BLaER1 treated with 17β-estradiol and CSF1 and Interleukin-3, amounts not matched to agents 10 nM and 100 nM (cell line): ENCODE measurements around the gene GCSAM.

Experiments
- H3K27ac ChIP-seq, 11 experiments: shearing (Covaris generic); formaldehyde crosslinking; 2 replicates each; pipeline ENCODE4 v1.8.1; 2022
- H3K27me3 ChIP-seq, 11 experiments: shearing (Covaris generic); formaldehyde crosslinking; 2 replicates each; pipeline ENCODE4 v1.8.1; 2022
- H3K36me3 ChIP-seq, 11 experiments: shearing (Covaris generic); formaldehyde crosslinking; 2 replicates each; pipeline ENCODE4 v1.8.1; 2022
- H3K4me1 ChIP-seq, 10 experiments: shearing (Covaris generic); formaldehyde crosslinking; 2 replicates each; pipeline ENCODE4 v1.8.1; 2022
- H3K4me2 ChIP-seq, 11 experiments: shearing (Covaris generic); formaldehyde crosslinking; 2 replicates each; pipeline ENCODE4 v1.8.1; 2022
- H3K4me3 ChIP-seq, 10 experiments: shearing (Covaris generic); formaldehyde crosslinking; 2 replicates each; pipeline ENCODE4 v1.8.1; 2022
- H3K9ac ChIP-seq, 11 experiments: shearing (Covaris generic); formaldehyde crosslinking; 2 replicates each; pipeline ENCODE4 v1.8.1; 2022
- H3K9me3 ChIP-seq, 11 experiments: shearing (Covaris generic); formaldehyde crosslinking; replicated peaks in 1 of 11; 2 replicates each; pipeline ENCODE4 v1.8.1; 2022
- H4K20me1 ChIP-seq, 11 experiments: shearing (Covaris generic); formaldehyde crosslinking; 2 replicates each; pipeline ENCODE4 v1.8.1; 2022
- Cebpa-rat ChIP-seq, 11 experiments: shearing (Covaris generic); IDR thresholded peaks; 2 replicates each; pipeline ENCODE4 v1.8.1; 2022

GCSAM gene

GRCh38 chr3:112140584-112140983 is 7.5 kb upstream of the GCSAM start:
- no peak for TF ChIP-seq Cebpa-rat (IDR thresholded peaks at IDR 0.05)
- Histone ChIP-seq H3K9me3 (peaks cover 14 to 26% (median 17%) of the 10 kb centered on the region in 11 experiments), H3K36me3 (no peaks in the 10 kb centered on the region), H3K27ac (no peak overlapping the region), H3K4me3 (no peak overlapping the region), H3K4me2 (no peak overlapping the region), H3K9ac (no peak overlapping the region), H3K4me1 (peaks cover 15 to 33% (median 29%) of the 10 kb centered on the region in 10 experiments), H3K27me3 (no peaks in the 10 kb centered on the region), H4K20me1 (no peaks in the 10 kb centered on the region)

GRCh38 chr3:112138219-112138969 is 5.3 kb upstream of the GCSAM start:
- peaks cover 24 to 55% (median 48%) of the 10 kb centered on the region in 10 experiments for H3K4me1 ChIP-seq
- H3K9me3 ChIP-seq = peaks cover 0 to 6% (median 0%) of the 10 kb centered on the region in 11 experiments; a peak in 3 of 22 replicates
- no peaks in the 10 kb centered on the region for H4K20me1 ChIP-seq
- no peaks in the 10 kb centered on the region for H3K27me3 ChIP-seq
- peak overlapping the region; percentile 23 to 93 (median 59); a peak in 17 of 22 replicates for H3K4me2 ChIP-seq
- H3K27ac ChIP-seq = no peak overlapping the region
- TF ChIP-seq Cebpa-rat (IDR thresholded peaks at IDR 0.05) = no peak
- H3K9ac ChIP-seq = no peak overlapping the region
- H3K36me3 ChIP-seq = no peaks in the 10 kb centered on the region
- no peak overlapping the region for H3K4me3 ChIP-seq

- peak overlapping the region; percentile 23 to 93 (median 59); a peak in 17 of 22 replicates for H3K4me2 ChIP-seq
- H3K27me3 ChIP-seq = no peaks in the 10 kb centered on the region
- H3K27ac ChIP-seq = no peak overlapping the region; a peak in 1 of 22 replicates
- no peak for TF ChIP-seq Cebpa-rat (IDR thresholded peaks at IDR 0.05)
- no peaks in the 10 kb centered on the region for H3K36me3 ChIP-seq
- peaks cover 30 to 61% (median 54%) of the 10 kb centered on the region in 10 experiments for H3K4me1 ChIP-seq
- no peaks in the 10 kb centered on the region; a peak in 1 of 22 replicates for H3K9me3 ChIP-seq
- H4K20me1 ChIP-seq = no peaks in the 10 kb centered on the region
- no peak overlapping the region for H3K9ac ChIP-seq
- H3K4me3 ChIP-seq = no peak overlapping the region
Observed at GRCh38 chr3:112137781-112138180, 4.7 kb upstream of the GCSAM start.

GRCh38 chr3:112136959-112137693 is 4.1 kb upstream of the GCSAM start:
- H3K9me3 ChIP-seq = no peaks in the 10 kb centered on the region
- H4K20me1 ChIP-seq = no peaks in the 10 kb centered on the region
- 0 out of 22 replicates have a peak overlapping the region, but pooled peaks of 3 of the 11 experiments have one; percentile 2 to 21 (median 3) for H3K9ac ChIP-seq
- no peaks in the 10 kb centered on the region for H3K27me3 ChIP-seq
- peaks cover 36 to 67% (median 61%) of the 10 kb centered on the region in 10 experiments for H3K4me1 ChIP-seq
- H3K27ac ChIP-seq = peak overlapping the region in 3 of 11 experiments; percentile 1 to 22 (median 13); a peak in 6 of 22 replicates
- no peaks in the 10 kb centered on the region for H3K36me3 ChIP-seq
- H3K4me3 ChIP-seq = no peak overlapping the region
- TF ChIP-seq Cebpa-rat (IDR thresholded peaks at IDR 0.05) = no peak
- peak overlapping the region; percentile 24 to 93 (median 62); a peak in 18 of 22 replicates for H3K4me2 ChIP-seq

DNA sequence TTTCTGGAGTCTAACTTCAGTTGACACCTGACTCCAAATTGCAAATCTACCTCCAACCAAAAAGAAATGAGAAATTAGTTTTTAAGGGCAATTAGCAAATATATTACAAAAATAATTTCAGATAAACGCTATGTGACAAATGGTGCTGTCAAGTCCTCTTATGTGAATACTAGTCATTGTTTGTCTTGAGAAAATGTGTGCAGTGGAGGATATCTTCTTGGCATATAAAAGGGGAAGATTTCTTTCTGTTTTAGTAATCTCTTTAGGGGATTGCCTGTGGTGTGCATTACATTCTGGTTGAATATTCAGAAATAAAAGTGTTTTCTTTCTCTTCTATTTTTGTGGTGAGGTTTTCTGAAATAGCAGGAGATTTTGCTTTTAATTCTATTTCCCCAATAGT is 3.0 kb upstream of the GCSAM start:
- H3K9ac ChIP-seq = no peak overlapping the region
- H4K20me1 ChIP-seq = no peaks in the 10 kb centered on the region
- H3K27me3 ChIP-seq = no peaks in the 10 kb centered on the region
- H3K4me3 ChIP-seq = no peak overlapping the region
- H3K27ac ChIP-seq = no peak overlapping the region
- peaks cover 39 to 76% (median 68%) of the 10 kb centered on the region in 10 experiments for H3K4me1 ChIP-seq
- peak overlapping the region in 7 of 11 experiments; percentile 1 to 93 (median 82); a peak in 12 of 22 replicates for H3K4me2 ChIP-seq
- H3K36me3 ChIP-seq = no peaks in the 10 kb centered on the region
- no peaks in the 10 kb centered on the region for H3K9me3 ChIP-seq
- TF ChIP-seq Cebpa-rat (IDR thresholded peaks at IDR 0.05) = no peak

GRCh38 chr3:112134335-112135124 is 1.5 kb upstream of the GCSAM start:
- Histone ChIP-seq H3K9ac (no peak overlapping the region), H3K27ac (0 out of 22 replicates have a peak overlapping the region, but pooled peaks of 1 of the 11 experiments have one; percentile 54), H3K4me3 (no peak overlapping the region)

GRCh38 chr3:112133626-112134334 is 732 bp upstream of the GCSAM start:
- peak overlapping the region; percentile 63 to 93 (median 82) for H3K4me2 ChIP-seq
- H3K4me1 ChIP-seq = peaks cover 51 to 99% (median 90%) of the 10 kb centered on the region in 10 experiments
- H3K9me3 ChIP-seq = no peaks in the 10 kb centered on the region
- no peaks in the 10 kb centered on the region for H3K27me3 ChIP-seq
- H4K20me1 ChIP-seq = no peaks in the 10 kb centered on the region
- peak overlapping the region in 3 of 10 experiments; percentile 39 to 62 (median 62); a peak in 4 of 20 replicates for H3K4me3 ChIP-seq
- peaks cover 0 to 11% (median 0%) of the 10 kb centered on the region in 11 experiments; a peak in 1 of 22 replicates for H3K36me3 ChIP-seq
- TF ChIP-seq Cebpa-rat (IDR thresholded peaks at IDR 0.05) = no peak
- peak overlapping the region in 7 of 11 experiments; percentile 16 to 61 (median 54); a peak in 5 of 22 replicates for H3K27ac ChIP-seq
- H3K9ac ChIP-seq = no peak overlapping the region; a peak in 3 of 22 replicates

More at GRCh38 chr3:112134335-112135124, 1.5 kb upstream of the GCSAM start:
- Histone ChIP-seq H3K27me3 (no peaks in the 10 kb centered on the region), H3K4me1 (peaks cover 43 to 91% (median 83%) of the 10 kb centered on the region in 10 experiments), H3K9me3 (no peaks in the 10 kb centered on the region), H4K20me1 (no peaks in the 10 kb centered on the region), H3K36me3 (peaks cover 0 to 9% (median 0%) of the 10 kb centered on the region in 11 experiments; a peak in 1 of 22 replicates), H3K4me2 (peak overlapping the region in 9 of 11 experiments; percentile 69 to 93 (median 82); a peak in 15 of 22 replicates)
- no peak for TF ChIP-seq Cebpa-rat (IDR thresholded peaks at IDR 0.05)

- Histone ChIP-seq H3K4me1 (peaks cover 51 to 99% (median 96%) of the 10 kb centered on the region in 10 experiments), H4K20me1 (no peaks in the 10 kb centered on the region), H3K4me3 (peak overlapping the region in 7 of 10 experiments; percentile 27 to 62 (median 39); a peak in 14 of 20 replicates), H3K4me2 (peak overlapping the region; percentile 63 to 93 (median 82)), H3K9me3 (no peaks in the 10 kb centered on the region), H3K27me3 (no peaks in the 10 kb centered on the region), H3K36me3 (peaks cover 0 to 17% (median 0%) of the 10 kb centered on the region in 11 experiments; a peak in 1 of 22 replicates), H3K27ac (peak overlapping the region; percentile 25 to 61 (median 53); a peak in 20 of 22 replicates), H3K9ac (peak overlapping the region in 9 of 11 experiments; percentile 14 to 71 (median 52); a peak in 15 of 22 replicates)
- no peak for TF ChIP-seq Cebpa-rat (IDR thresholded peaks at IDR 0.05)
Observed at GRCh38 chr3:112132554-112132953, 494 bp downstream of the GCSAM start.
